Measurements from ENCODE around the gene STAT3.
"Not testable (repeated sequence)": the region's sequence is repeated elsewhere in the genome, so short reads cannot be mapped to it uniquely, and the experiment has no call there.

DNA sequence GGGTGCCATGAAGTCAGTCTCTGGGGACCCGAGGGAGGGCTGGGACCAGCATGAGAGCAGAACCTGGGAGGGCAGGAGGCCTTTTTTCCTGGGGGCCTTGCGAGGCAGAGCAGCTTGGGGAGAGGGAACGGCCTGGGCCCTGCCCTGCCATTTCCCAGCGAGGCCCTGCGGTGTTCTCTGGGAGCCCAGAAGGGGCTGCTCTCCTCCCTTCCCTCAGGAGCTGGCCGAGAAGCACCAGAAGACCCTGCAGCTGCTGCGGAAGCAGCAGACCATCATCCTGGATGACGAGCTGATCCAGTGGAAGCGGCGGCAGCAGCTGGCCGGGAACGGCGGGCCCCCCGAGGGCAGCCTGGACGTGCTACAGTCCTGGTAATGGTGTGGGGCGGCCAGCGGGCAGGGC lies 88.3 kb downstream of the STAT3 start:
- TF ChIP-seq PBX3 (IDR thresholded peaks at IDR 0.05); CTCF (IDR thresholded peaks at IDR 0.05); RAD21 (IDR thresholded peaks at IDR 0.05; ENCODE audit: low read length); TCF12 (IDR thresholded peaks at IDR 0.05); FOSL2 (IDR thresholded peaks at IDR 0.05; ENCODE audit: borderline replicate concordance, low read depth); TAF1 (IDR thresholded peaks at IDR 0.05; ENCODE audit: borderline replicate concordance, low read depth, low read length); FOXJ3 (CRISPR knock-in tag; IDR thresholded peaks at IDR 0.05); ZBTB33 (IDR thresholded peaks at IDR 0.05; ENCODE audit: borderline replicate concordance, low read depth); GABPA (IDR thresholded peaks at IDR 0.05; ENCODE audit: low read depth); RXRA (IDR thresholded peaks at IDR 0.05; ENCODE audit: borderline replicate concordance, low read depth); USF1 (IDR thresholded peaks at IDR 0.05; ENCODE audit: borderline replicate concordance, low read depth); EP300 (IDR thresholded peaks at IDR 0.05; ENCODE audit: borderline replicate concordance in 1 of 2, low read depth in 1 of 2, low read length in 1 of 2); POLR2AphosphoS5 (IDR thresholded peaks at IDR 0.05; ENCODE audit: low read depth, low read length): not testable (repeated sequence)
- TF ChIP-seq, protein P1, sequence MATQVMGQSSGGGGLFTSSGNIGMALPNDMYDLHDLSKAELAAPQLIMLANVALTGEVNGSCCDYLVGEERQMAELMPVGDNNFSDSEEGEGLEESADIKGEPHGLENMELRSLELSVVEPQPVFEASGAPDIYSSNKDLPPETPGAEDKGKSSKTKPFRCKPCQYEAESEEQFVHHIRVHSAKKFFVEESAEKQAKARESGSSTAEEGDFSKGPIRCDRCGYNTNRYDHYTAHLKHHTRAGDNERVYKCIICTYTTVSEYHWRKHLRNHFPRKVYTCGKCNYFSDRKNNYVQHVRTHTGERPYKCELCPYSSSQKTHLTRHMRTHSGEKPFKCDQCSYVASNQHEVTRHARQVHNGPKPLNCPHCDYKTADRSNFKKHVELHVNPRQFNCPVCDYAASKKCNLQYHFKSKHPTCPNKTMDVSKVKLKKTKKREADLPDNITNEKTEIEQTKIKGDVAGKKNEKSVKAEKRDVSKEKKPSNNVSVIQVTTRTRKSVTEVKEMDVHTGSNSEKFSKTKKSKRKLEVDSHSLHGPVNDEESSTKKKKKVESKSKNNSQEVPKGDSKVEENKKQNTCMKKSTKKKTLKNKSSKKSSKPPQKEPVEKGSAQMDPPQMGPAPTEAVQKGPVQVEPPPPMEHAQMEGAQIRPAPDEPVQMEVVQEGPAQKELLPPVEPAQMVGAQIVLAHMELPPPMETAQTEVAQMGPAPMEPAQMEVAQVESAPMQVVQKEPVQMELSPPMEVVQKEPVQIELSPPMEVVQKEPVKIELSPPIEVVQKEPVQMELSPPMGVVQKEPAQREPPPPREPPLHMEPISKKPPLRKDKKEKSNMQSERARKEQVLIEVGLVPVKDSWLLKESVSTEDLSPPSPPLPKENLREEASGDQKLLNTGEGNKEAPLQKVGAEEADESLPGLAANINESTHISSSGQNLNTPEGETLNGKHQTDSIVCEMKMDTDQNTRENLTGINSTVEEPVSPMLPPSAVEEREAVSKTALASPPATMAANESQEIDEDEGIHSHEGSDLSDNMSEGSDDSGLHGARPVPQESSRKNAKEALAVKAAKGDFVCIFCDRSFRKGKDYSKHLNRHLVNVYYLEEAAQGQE (IDR thresholded peaks at IDR 0.05; ENCODE audit: low read depth, low read length), result not testable (repeated sequence)
